Activated CD4-positive, CD25-positive, alpha-beta regulatory T cell treated with anti-CD3 and anti-CD28 coated beads, Interleukin-2, amount 50 U/mL, for 72 hours (primary cell): ENCODE data around the gene SORCS2.

Experiments
- DNase-seq: peaks from one replicate; pipeline ENCODE4 v3.0.0; 2021

The SORCS2 gene

GRCh38 chr4:7498446-7499200 lies 306.3 kb downstream of the SORCS2 start:
- DNase-seq, result no peak

GRCh38 chr4:7499661-7500060 lies 307.3 kb downstream of the SORCS2 start:
- no peak for DNase-seq

GRCh38 chr4:7500404-7500803 lies 308.1 kb downstream of the SORCS2 start:
- no peak for DNase-seq

- no peak for DNase-seq
These were observed 309.0 kb downstream of the SORCS2 start for GRCh38 chr4:7501314-7501713.

GRCh38 chr4:7501873-7502272 lies 309.5 kb downstream of the SORCS2 start:
- no peak for DNase-seq

GRCh38 chr4:7503559-7504249 lies 311.4 kb downstream of the SORCS2 start:
- DNase-seq, result no peak

GRCh38 chr4:7505116-7505900 lies 313.0 kb downstream of the SORCS2 start:
- no peak for DNase-seq

- DNase-seq, result no peak
These were observed 313.8 kb downstream of the SORCS2 start for GRCh38 chr4:7506119-7506518.

GRCh38 chr4:7506572-7506971 lies 314.2 kb downstream of the SORCS2 start:
- no peak for DNase-seq

GRCh38 chr4:7507381-7507780 lies 315.0 kb downstream of the SORCS2 start:
- no peak for DNase-seq

GRCh38 chr4:7510066-7510465 lies 317.7 kb downstream of the SORCS2 start:
- no peak for DNase-seq

- DNase-seq, result no peak
These were observed 318.2 kb downstream of the SORCS2 start for GRCh38 chr4:7510538-7510937.

- no peak for DNase-seq
These were observed 319.2 kb downstream of the SORCS2 start for GRCh38 chr4:7511525-7511924.

GRCh38 chr4:7512428-7512827 lies 320.1 kb downstream of the SORCS2 start:
- DNase-seq, result no peak

- DNase-seq, result no peak
These were observed 320.6 kb downstream of the SORCS2 start for GRCh38 chr4:7512946-7513345.

- no peak for DNase-seq
These were observed 321.3 kb downstream of the SORCS2 start for GRCh38 chr4:7513671-7514070.

- DNase-seq, result no peak
These were observed 321.9 kb downstream of the SORCS2 start for GRCh38 chr4:7514281-7514680.

GRCh38 chr4:7514789-7515188 lies 322.5 kb downstream of the SORCS2 start:
- DNase-seq, result no peak

GRCh38 chr4:7515390-7515902 lies 323.1 kb downstream of the SORCS2 start:
- no peak for DNase-seq

- DNase-seq, result no peak
These were observed 323.9 kb downstream of the SORCS2 start for GRCh38 chr4:7516096-7516772.

GRCh38 chr4:7516773-7517144 lies 324.4 kb downstream of the SORCS2 start:
- DNase-seq, result no peak

GRCh38 chr4:7518871-7519637 lies 326.7 kb downstream of the SORCS2 start:
- no peak for DNase-seq
